Measurements from ENCODE around the gene SYNE2. TPM values are rescaled to one million over a fixed set of nuclear protein-coding genes. Genes with fewer than 3 reads are reported as not detected.

Gene SYNE2
- total RNA-seq, 1 donor from 2014 or later = 145 TPM

DNA sequence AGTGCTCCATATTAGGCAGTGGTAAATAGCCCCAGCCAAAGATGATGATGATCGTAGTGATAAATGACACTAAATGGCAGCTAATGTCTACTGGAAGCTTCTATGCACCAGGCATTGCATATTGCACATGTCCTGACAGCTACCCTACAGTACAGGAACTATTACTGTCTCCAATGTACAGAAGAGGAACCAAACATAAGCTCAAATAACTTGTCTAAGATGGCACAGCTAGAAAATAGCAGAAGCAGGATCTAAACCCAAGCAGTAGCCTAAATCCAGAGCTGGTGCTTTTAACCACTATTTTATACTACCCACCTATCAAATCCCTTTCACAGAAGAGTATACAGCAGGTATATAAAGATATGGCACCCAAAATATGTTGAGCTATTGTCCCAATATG, 412.4 kb downstream of the SYNE2 start:
- no peaks in the 10 kb centered on the region for H3K36me3 ChIP-seq
- TF ChIP-seq, protein P1, sequence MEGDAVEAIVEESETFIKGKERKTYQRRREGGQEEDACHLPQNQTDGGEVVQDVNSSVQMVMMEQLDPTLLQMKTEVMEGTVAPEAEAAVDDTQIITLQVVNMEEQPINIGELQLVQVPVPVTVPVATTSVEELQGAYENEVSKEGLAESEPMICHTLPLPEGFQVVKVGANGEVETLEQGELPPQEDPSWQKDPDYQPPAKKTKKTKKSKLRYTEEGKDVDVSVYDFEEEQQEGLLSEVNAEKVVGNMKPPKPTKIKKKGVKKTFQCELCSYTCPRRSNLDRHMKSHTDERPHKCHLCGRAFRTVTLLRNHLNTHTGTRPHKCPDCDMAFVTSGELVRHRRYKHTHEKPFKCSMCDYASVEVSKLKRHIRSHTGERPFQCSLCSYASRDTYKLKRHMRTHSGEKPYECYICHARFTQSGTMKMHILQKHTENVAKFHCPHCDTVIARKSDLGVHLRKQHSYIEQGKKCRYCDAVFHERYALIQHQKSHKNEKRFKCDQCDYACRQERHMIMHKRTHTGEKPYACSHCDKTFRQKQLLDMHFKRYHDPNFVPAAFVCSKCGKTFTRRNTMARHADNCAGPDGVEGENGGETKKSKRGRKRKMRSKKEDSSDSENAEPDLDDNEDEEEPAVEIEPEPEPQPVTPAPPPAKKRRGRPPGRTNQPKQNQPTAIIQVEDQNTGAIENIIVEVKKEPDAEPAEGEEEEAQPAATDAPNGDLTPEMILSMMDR (IDR thresholded peaks at IDR 0.05) = no peak
- TF ChIP-seq POLR2AphosphoS5 (IDR thresholded peaks at IDR 0.05; ENCODE audit: insufficient read depth in 1 of 2, low read depth in 1 of 2) = no peak
- no peak for TF ChIP-seq POLR2A (IDR thresholded peaks at IDR 0.05)
- no peaks in the 10 kb centered on the region for H3K27me3 ChIP-seq
- no peaks in the 10 kb centered on the region for H3K4me1 ChIP-seq
- H3K27ac ChIP-seq = no peak overlapping the region
- H3K9me3 ChIP-seq = no peaks in the 10 kb centered on the region
- no peak overlapping the region for H3K4me3 ChIP-seq
- no peak for DNase-seq (ENCODE audit: extremely low spot score in 2 of 2)
- intact Hi-C loops (cut with DNase I) = no loop called here

- DNase-seq (ENCODE audit: extremely low spot score in 2 of 2) = no peak
- Histone ChIP-seq H3K9me3 (no peaks in the 10 kb centered on the region), H3K4me1 (no peaks in the 10 kb centered on the region), H3K27me3 (no peaks in the 10 kb centered on the region), H3K4me3 (no peak overlapping the region), H3K27ac (no peak overlapping the region), H3K36me3 (no peaks in the 10 kb centered on the region)
- no peak for TF ChIP-seq POLR2AphosphoS5 (IDR thresholded peaks at IDR 0.05; ENCODE audit: insufficient read depth in 1 of 2, low read depth in 1 of 2)
- TF ChIP-seq, protein P1 (IDR thresholded peaks at IDR 0.05) = no peak
- no peak for TF ChIP-seq POLR2A (IDR thresholded peaks at IDR 0.05)
- intact Hi-C loops (cut with DNase I) = no loop called here
Measured at GRCh38 chr14:64266239-64266638, 413.4 kb downstream of the SYNE2 start.

DNA sequence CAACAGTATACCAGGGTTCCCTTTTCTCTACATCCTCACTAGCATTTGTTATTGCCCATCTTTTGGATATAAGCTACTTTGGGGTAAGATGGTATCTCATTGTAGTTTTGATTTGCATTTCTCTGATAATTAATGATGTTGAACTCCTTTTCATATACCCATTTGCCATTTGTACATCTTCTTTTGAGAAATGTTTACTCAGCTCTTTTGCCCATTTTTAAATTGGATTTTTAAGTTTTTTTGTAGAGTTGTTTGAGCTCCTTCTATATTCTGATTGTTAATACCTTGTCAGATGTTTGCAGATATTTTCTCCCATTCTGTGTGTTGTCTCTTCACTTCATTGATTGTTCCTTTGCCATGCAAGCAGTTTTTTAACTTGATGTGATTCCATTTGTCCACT, 419.2 kb downstream of the SYNE2 start:
- Histone ChIP-seq H3K27ac (no peak overlapping the region), H3K4me1 (no peaks in the 10 kb centered on the region), H3K4me3 (no peak overlapping the region), H3K9me3 (no peaks in the 10 kb centered on the region), H3K27me3 (no peaks in the 10 kb centered on the region), H3K36me3 (no peaks in the 10 kb centered on the region)
- intact Hi-C loops (cut with DNase I) = no loop called here
- no peak for DNase-seq (ENCODE audit: extremely low spot score in 2 of 2)
- TF ChIP-seq POLR2AphosphoS5 (IDR thresholded peaks at IDR 0.05; ENCODE audit: insufficient read depth in 1 of 2, low read depth in 1 of 2) = no peak
- TF ChIP-seq POLR2A (IDR thresholded peaks at IDR 0.05) = no peak
- TF ChIP-seq, protein P1 (IDR thresholded peaks at IDR 0.05) = no peak

MicroRNAs encoded within 50 kb of the gene (microRNA counts, 767-probe panel; counts per million panel counts)
- 238 to 261 counts per million in 2 donors for microRNA hsa-miR-548h-5p

Small RNAs within 50 kb of the gene (microRNA-seq; reads per million reads assigned to microRNA genes)
- gene MIR548H1 (ENCODE audit: borderline number of aligned reads, borderline replicate concordance) = not detected

Small RNAs within 50 kb of the gene (small RNA-seq; reads per million reads assigned to genes)
- gene MIR548H1 = not detected
- not detected for gene RF00019
- not detected for gene RPS28P1

Other genes starting within 250 kb of the SYNE2 start
- gene WDR89, start 211.1 kb upstream of the SYNE2 start, total RNA-seq = 7.4 TPM
- gene SGPP1, start 124.9 kb upstream of the SYNE2 start, total RNA-seq = 21.1 TPM

All from vagina (tissue), 2 donors.